Measurements from ENCODE around the gene DNAJC30.
A peak's percentile ranks its signal among the peaks of the same experiment; 100 is the strongest.
"Not testable (repeated sequence)": the region's sequence is repeated elsewhere in the genome, so short reads cannot be mapped to it uniquely, and the experiment has no call there.

Gene DNAJC30

DNA sequence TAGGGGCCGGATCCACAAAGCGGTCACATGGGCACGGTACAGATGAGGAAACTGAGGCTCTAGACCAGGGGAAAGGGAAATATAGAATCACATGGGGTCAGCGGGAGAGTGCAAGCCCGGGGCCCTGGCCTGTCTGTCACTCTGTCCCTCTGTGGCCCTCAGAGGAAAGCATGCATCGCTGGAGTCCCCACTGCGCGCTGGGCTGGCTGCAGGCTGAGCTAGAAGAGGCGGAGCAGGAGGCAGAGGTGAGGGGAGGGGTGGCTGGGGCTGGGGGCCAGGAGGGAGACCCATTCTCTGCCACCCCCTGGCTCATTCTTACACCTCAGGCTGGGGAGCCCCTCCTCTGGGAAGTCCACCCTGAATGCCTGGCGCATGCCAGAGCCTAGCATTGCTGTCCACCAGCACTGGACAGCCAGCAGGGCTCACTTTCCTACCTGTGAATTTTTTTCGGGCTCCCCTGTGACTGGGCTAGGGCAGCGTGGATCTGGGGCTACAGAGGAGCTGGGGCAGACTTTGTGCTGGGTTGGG is 13.3 kb downstream of the DNAJC30 start:
- TF ChIP-seq, protein P1, sequence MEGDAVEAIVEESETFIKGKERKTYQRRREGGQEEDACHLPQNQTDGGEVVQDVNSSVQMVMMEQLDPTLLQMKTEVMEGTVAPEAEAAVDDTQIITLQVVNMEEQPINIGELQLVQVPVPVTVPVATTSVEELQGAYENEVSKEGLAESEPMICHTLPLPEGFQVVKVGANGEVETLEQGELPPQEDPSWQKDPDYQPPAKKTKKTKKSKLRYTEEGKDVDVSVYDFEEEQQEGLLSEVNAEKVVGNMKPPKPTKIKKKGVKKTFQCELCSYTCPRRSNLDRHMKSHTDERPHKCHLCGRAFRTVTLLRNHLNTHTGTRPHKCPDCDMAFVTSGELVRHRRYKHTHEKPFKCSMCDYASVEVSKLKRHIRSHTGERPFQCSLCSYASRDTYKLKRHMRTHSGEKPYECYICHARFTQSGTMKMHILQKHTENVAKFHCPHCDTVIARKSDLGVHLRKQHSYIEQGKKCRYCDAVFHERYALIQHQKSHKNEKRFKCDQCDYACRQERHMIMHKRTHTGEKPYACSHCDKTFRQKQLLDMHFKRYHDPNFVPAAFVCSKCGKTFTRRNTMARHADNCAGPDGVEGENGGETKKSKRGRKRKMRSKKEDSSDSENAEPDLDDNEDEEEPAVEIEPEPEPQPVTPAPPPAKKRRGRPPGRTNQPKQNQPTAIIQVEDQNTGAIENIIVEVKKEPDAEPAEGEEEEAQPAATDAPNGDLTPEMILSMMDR (IDR thresholded peaks at IDR 0.05; ENCODE audit: insufficient read depth, missing control alignments), result no peak
- FAIRE-seq (no peak), DNase-seq (ENCODE audit: insufficient read length, low spot score) (no peak)

DNA sequence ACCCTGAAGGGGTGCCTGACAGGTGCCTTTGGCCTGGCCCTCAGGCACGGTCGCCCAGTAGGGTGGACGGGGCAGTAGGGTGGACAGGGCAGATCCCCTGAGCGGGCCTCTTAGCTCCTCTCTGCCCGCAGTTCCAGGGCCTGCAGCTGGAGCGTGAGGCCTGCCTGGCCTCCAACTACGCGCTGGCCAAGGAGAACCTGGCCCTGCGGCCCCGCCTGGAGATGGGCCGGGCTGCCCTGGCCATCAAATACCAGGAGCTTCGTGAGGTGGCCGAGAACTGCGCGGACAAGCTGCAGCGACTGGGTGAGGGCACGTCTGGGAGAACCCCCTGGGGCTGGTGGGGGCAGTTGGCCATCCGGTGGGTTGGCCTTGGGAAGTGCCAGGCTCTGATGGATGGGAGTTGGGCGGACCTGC is 14.0 kb downstream of the DNAJC30 start:
- FAIRE-seq, result no peak
- DNase-seq (ENCODE audit: insufficient read length, low spot score), result no peak
- TF ChIP-seq, protein P1 (IDR thresholded peaks at IDR 0.05; ENCODE audit: insufficient read depth, missing control alignments), result no peak

DNA sequence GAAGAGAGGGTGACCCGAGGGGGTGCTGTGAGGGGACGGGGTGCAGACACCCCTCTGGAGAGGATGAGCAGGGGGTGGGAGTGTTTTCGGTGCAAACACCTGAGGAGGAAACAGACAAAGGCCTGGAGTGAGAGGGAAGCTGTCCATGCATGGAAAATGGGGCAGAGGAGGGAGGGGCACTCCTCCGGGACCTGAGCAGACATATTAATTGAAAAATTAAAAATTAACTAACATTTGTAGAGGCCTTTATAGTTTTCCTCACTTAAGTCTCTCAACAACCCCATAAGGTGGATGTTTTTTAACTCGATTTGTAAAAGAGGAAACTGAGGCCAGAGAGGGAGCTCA is 14.4 kb downstream of the DNAJC30 start:
- TF ChIP-seq, protein P1 (IDR thresholded peaks at IDR 0.05; ENCODE audit: insufficient read depth, missing control alignments), result no peak
- DNase-seq (ENCODE audit: insufficient read length, low spot score) (no peak), FAIRE-seq (no peak)

DNA sequence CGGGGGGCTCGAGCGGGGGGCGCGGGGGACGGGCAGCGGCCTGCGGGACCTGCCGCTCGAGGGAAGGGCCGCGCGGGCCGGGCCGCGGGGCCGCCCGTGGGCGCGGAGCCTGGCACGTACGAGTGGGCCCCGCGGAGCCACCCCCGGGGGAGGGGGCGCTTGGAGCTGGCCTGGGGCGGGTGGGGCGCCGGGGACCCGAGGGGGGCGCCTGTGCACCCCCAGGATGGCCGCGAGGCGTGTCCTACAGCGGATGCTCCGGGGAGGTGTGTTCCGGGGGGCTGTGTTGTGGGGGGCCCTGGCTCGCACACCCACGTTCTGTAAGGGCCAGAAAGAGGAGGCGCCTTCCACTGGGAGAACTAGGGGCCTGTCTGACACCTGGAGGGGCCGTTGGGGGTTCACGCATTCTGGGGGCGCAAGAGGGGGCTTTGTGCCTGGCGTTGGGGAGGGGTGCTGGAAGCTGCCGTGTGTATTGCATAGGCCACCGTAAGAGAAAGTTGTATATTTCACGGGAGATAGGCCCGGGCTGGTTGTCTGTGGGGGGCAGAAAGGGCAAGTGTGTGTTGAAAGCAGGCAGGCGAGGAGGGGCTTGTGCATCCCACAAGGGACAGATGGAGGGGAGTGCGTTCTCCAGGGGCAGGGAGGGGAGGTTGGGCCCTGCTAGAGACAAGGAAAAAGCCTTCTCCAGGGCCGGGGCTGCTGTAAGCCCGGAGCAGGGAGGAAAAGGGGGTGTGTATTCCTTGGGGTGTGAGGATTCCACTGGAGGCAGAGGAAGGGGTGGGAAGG is 15.0 kb downstream of the DNAJC30 start:
- DNase-seq (ENCODE audit: insufficient read length, low spot score) (peak; percentile 60), FAIRE-seq (no peak)
- TF ChIP-seq, protein P1 (IDR thresholded peaks at IDR 0.05; ENCODE audit: insufficient read depth, missing control alignments), result no peak

DNA sequence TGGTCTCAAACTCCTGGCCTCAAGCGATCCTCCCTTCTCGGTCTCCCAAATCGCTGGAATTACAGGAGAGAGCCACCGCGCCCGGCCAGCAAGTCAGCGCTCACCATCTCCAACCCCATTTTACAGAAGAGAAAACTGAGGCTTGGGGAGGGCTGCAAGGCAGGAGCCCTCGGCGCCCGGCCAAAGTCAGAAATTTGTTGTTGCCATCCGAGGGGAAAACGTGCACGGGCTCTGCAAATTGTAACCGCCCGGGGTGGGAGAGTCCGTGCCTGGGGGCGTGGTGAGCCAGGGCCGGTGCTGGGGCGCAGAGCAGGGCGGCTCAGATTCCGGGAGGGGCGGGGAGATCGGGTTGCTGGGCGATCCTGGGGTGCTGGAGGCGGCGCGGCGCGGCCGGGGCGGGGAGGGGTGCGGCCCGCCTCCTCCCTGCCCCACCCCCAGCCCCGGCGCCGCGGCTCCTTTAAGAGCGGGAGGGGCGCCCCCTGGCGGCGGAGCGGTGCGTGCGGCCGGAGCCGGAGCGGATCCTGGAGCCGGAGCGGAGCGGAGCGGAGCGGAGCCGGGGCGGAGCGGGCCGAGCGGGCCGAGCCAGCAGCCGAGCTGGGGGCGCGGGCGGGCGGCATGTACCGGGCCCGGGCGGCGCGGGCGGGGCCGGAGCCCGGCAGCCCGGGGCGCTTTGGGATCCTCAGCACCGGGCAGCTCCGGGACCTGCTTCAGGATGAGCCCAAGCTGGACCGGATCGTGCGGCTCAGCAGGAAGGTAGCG is 15.7 kb downstream of the DNAJC30 start, which contains the start of gene VPS37D:
Gene VPS37D (plus strand): TSS at position 488 of the 759 bp plus-strand sequence. CDS start 128 bp downstream, at position 616.
- TF ChIP-seq, protein P1 (IDR thresholded peaks at IDR 0.05; ENCODE audit: insufficient read depth, missing control alignments), result peak; percentile 71
- FAIRE-seq (no peak), DNase-seq (ENCODE audit: insufficient read length, low spot score) (peak; percentile 88)

DNA sequence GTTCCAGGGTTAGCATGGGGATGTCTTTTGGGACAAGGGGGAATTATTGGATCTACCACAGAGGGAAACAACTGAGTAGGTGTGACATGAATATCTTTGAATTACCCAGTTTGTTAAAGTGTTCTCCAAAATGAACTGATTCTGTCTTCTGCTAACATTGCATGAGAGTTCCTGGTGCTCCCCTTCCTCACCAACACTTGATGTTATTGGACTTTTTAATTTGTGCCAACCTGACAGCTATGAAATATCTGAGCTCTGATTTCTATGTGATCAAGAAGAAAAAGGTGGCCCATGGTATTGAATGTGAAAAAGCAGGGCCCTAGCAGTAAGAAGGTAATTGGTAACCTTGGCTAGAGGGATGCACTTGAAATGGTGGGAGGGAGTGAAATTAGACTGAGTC is 20.2 kb downstream of the DNAJC30 start:
- DNase-seq (ENCODE audit: insufficient read length, low spot score) (no peak), FAIRE-seq (no peak)
- TF ChIP-seq, protein P1 (IDR thresholded peaks at IDR 0.05; ENCODE audit: insufficient read depth, missing control alignments), result no peak

DNA sequence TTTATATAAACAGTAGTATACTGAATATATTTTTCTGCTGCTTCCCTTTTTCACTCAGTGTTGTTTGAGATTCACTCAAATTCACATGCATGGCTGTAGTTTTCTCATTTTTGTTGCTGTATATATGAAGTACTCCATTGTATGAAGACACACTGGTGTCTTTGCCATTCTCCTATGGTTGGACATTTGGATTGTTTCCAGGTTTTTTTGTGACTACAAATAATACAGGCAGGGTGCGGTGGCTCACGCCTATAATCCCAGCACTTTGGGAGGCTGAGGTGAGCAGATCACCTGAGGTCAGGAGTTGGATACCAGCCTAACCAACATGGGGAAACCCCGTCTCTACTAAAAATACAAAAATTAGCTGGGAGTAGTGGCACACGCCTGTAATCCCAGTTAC is 22.7 kb downstream of the DNAJC30 start:
- FAIRE-seq; DNase-seq (ENCODE audit: insufficient read length, low spot score): not testable (repeated sequence)

All from D721Med (cell line).